Measurements from ENCODE around the gene DVL3. TPM values are rescaled to one million over a fixed set of nuclear protein-coding genes. Genes with fewer than 3 reads are reported as not detected.

The DVL3 gene
- total and polyA plus RNA-seq, 10 of the 15 experiments (the other 5 are each of a cell fraction or from before 2014, with no cell fraction given), result 2.2 to 39.7 (median 14.5) TPM

GRCh38 chr3:184160456-184160855, 5.3 kb downstream of the DVL3 start (continued):
- TF ChIP-seq ZBTB4 (CRISPR knock-in tag; IDR thresholded peaks at IDR 0.05), result no peak
- no peak for TF ChIP-seq IRF4 (IDR thresholded peaks at IDR 0.05; ENCODE audit: low read depth, low read length)
- TF ChIP-seq BCLAF1 (IDR thresholded peaks at IDR 0.05), result no peak
- no peak for TF ChIP-seq TCF3 (IDR thresholded peaks at IDR 0.05; ENCODE audit: borderline replicate concordance, insufficient read depth, low read depth, low read length)
- TF ChIP-seq, protein P1, sequence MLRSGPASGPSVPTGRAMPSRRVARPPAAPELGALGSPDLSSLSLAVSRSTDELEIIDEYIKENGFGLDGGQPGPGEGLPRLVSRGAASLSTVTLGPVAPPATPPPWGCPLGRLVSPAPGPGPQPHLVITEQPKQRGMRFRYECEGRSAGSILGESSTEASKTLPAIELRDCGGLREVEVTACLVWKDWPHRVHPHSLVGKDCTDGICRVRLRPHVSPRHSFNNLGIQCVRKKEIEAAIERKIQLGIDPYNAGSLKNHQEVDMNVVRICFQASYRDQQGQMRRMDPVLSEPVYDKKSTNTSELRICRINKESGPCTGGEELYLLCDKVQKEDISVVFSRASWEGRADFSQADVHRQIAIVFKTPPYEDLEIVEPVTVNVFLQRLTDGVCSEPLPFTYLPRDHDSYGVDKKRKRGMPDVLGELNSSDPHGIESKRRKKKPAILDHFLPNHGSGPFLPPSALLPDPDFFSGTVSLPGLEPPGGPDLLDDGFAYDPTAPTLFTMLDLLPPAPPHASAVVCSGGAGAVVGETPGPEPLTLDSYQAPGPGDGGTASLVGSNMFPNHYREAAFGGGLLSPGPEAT (IDR thresholded peaks at IDR 0.05; ENCODE audit: low read depth), result no peak
- no peak for TF ChIP-seq JUND (IDR thresholded peaks at IDR 0.05; ENCODE audit: low read depth, low read length)
- TF ChIP-seq SP1 (IDR thresholded peaks at IDR 0.05; ENCODE audit: low read depth, low read length), result peak; percentile 26
- peak; percentile 35 for TF ChIP-seq RUNX3 (IDR thresholded peaks at IDR 0.05; ENCODE audit: low read length)
- peak in 1 of 2 experiments; percentile 42; a peak in 2 of 4 replicates for TF ChIP-seq IKZF2 (IDR thresholded peaks at IDR 0.05)
- no peak for TF ChIP-seq BCL3 (IDR thresholded peaks at IDR 0.05; ENCODE audit: borderline replicate concordance, insufficient read depth, low read depth, low read length, poor library complexity, severe bottlenecking)
- TF ChIP-seq, protein P2, sequence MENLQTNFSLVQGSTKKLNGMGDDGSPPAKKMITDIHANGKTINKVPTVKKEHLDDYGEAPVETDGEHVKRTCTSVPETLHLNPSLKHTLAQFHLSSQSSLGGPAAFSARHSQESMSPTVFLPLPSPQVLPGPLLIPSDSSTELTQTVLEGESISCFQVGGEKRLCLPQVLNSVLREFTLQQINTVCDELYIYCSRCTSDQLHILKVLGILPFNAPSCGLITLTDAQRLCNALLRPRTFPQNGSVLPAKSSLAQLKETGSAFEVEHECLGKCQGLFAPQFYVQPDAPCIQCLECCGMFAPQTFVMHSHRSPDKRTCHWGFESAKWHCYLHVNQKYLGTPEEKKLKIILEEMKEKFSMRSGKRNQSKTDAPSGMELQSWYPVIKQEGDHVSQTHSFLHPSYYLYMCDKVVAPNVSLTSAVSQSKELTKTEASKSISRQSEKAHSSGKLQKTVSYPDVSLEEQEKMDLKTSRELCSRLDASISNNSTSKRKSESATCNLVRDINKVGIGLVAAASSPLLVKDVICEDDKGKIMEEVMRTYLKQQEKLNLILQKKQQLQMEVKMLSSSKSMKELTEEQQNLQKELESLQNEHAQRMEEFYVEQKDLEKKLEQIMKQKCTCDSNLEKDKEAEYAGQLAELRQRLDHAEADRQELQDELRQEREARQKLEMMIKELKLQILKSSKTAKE (IDR thresholded peaks at IDR 0.05; ENCODE audit: low read depth, poor library complexity, severe bottlenecking), result peak; percentile 34
- TF ChIP-seq, protein P3, sequence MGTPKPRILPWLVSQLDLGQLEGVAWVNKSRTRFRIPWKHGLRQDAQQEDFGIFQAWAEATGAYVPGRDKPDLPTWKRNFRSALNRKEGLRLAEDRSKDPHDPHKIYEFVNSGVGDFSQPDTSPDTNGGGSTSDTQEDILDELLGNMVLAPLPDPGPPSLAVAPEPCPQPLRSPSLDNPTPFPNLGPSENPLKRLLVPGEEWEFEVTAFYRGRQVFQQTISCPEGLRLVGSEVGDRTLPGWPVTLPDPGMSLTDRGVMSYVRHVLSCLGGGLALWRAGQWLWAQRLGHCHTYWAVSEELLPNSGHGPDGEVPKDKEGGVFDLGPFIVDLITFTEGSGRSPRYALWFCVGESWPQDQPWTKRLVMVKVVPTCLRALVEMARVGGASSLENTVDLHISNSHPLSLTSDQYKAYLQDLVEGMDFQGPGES (IDR thresholded peaks at IDR 0.05), result no peak
- no peak for TF ChIP-seq REST (IDR thresholded peaks at IDR 0.05; ENCODE audit: low read depth, low read length)
